SU-DHL-6 (cell line): ENCODE data around the gene PRDM16.

Experiments used
- H2AFZ ChIP-seq: fragments of 200-600 bp; sonication (generic); 2 replicates; pipeline ENCODE4 v1.6.1; 2014; ENCODE audit warnings: low read depth, mild to moderate bottlenecking, moderate library complexity, mixed read lengths, antibody characterized with exemption, low read length; ENCODE audit not compliant: severe bottlenecking
- H3F3A ChIP-seq: fragments of 200-600 bp; shearing (Covaris generic); 2 replicates; pipeline ENCODE4 v1.6.0; 2016; ENCODE audit warnings: antibody characterized with exemption, mild to moderate bottlenecking; ENCODE audit not compliant: insufficient read depth
- H3K27ac ChIP-seq: fragments of 200-600 bp; sonication (generic); 2 replicates; pipeline ENCODE4 v1.5.1; 2016; ENCODE audit warnings: low read depth, mild to moderate bottlenecking, low read length, moderate library complexity, mixed read lengths
- H3K27me3 ChIP-seq: fragments of 200-600 bp; sonication (generic), shearing (Covaris generic); 2 replicates; pipeline ENCODE4 v1.6.0; 2014; ENCODE audit warnings: mild to moderate bottlenecking, low read length
- H3K36me3 ChIP-seq: fragments of 200-600 bp; sonication (generic); 2 replicates; pipeline ENCODE4 v1.6.1; 2014; ENCODE audit warnings: mild to moderate bottlenecking, low read length, mixed read lengths
- H3K4me2 ChIP-seq: fragments of 300-600, 200-600 bp; shearing (Covaris generic), sonication (generic); 2 replicates; pipeline ENCODE4 v1.6.0; 2014; ENCODE audit warnings: low read length, low read depth, mild to moderate bottlenecking; ENCODE audit not compliant: poor library complexity, severe bottlenecking
- H3K4me3 ChIP-seq: fragments of 200-600 bp; sonication (generic); 2 replicates; pipeline ENCODE4 v1.5.1; 2014; ENCODE audit warnings: antibody characterized with exemption, low read length, mild to moderate bottlenecking, mixed read lengths; ENCODE audit not compliant: insufficient read depth, poor library complexity, severe bottlenecking
- H3K79me2 ChIP-seq: fragments of 200-600 bp; sonication (generic); 2 replicates; pipeline ENCODE4 v1.6.1; 2014; ENCODE audit warnings: mild to moderate bottlenecking, low read length, moderate library complexity; ENCODE audit not compliant: insufficient read depth
- H3K9ac ChIP-seq: fragments of 200-600 bp; sonication (generic); 2 replicates; pipeline ENCODE4 v1.7.0; 2014; ENCODE audit warnings: mild to moderate bottlenecking, low read length
- H3K9me2 ChIP-seq: fragments of 200-600 bp; sonication (generic); replicated peaks from 2 replicates; pipeline ENCODE4 v1.6.1; 2014; ENCODE audit warnings: low read length; ENCODE audit not compliant: insufficient read depth
- H3K9me3 ChIP-seq: fragments of 200-600 bp; sonication (generic); 2 replicates; pipeline ENCODE4 v1.6.1; 2014; ENCODE audit warnings: low read length, mixed read lengths; ENCODE audit not compliant: insufficient read depth
- H4K20me1 ChIP-seq: fragments of 200-600 bp; sonication (generic); 2 replicates; pipeline ENCODE4 v1.6.1; 2014; ENCODE audit warnings: low read depth, mild to moderate bottlenecking, antibody characterized with exemption, low read length, moderate library complexity, mixed read lengths
- CTCF ChIP-seq: fragments of 200-600 bp; sonication (generic); IDR thresholded peaks from one replicate; pipeline ENCODE4 v1.5.1; 2017; ENCODE audit warnings: antibody characterized with exemption, mild to moderate bottlenecking, low read length, moderate library complexity; ENCODE audit not compliant: insufficient read depth, poor library complexity, severe bottlenecking
- EZH2phosphoT487 ChIP-seq: fragments of 200-600 bp; sonication (generic), shearing (Covaris generic); conservative IDR thresholded peaks from 2 replicates; pipeline ENCODE4 v1.6.1; 2018; ENCODE audit warnings: mild to moderate bottlenecking, antibody characterized with exemption, low read length, moderate library complexity, mixed read lengths

PRDM16 gene

GRCh38 chr1:3042481-3042880, 26.5 kb upstream of the PRDM16 start:
- Histone ChIP-seq H3K79me2 (no peaks in the 10 kb centered on the region), H4K20me1 (no peaks in the 10 kb centered on the region), H3K9me2 (no peaks in the 10 kb centered on the region), H3K4me2 (no peak overlapping the region), H3K9ac (no peak overlapping the region), H3K27ac (no peak overlapping the region), H3K27me3 (no peaks in the 10 kb centered on the region), H3K9me3 (no peaks in the 10 kb centered on the region), H2AFZ (no peak overlapping the region), H3K36me3 (no peaks in the 10 kb centered on the region), H3K4me3 (no peak overlapping the region), H3F3A (no peaks in the 10 kb centered on the region)
- TF ChIP-seq CTCF = no peak
- TF ChIP-seq EZH2phosphoT487 = no peak

- Histone ChIP-seq H3K36me3 (no peaks in the 10 kb centered on the region), H3K27me3 (no peaks in the 10 kb centered on the region), H3F3A (no peaks in the 10 kb centered on the region), H3K4me3 (no peak overlapping the region), H3K9me3 (no peaks in the 10 kb centered on the region), H3K9me2 (no peaks in the 10 kb centered on the region), H3K27ac (no peak overlapping the region), H3K9ac (no peak overlapping the region), H3K79me2 (no peaks in the 10 kb centered on the region), H3K4me2 (no peak overlapping the region), H2AFZ (no peak overlapping the region), H4K20me1 (no peaks in the 10 kb centered on the region)
- TF ChIP-seq CTCF (no peak), EZH2phosphoT487 (no peak)
Measured at GRCh38 chr1:3049164-3049563, 19.8 kb upstream of the PRDM16 start.

DNA sequence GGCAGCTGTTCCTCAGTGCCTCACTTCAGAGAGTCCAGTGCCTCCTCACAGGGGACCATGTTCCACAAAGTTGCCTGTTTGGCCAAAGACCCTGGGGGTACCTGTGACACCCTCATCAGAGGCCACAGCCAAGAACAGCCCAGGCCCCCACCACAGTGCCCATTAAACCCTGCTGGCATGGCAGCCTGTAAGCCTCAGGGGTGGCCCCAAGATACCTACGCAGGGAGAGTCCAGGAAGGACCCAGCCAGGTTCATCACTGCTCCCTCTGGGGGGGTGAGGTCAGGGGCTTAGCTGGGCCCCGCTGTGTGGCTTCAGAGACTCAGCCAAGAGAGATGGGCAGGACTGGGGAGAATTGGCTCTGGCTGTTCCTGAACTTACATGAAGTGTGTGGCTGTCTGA, 19.1 kb upstream of the PRDM16 start:
- Histone ChIP-seq H3K9ac (no peak overlapping the region), H2AFZ (no peak overlapping the region), H3K4me3 (no peak overlapping the region), H3K27ac (no peak overlapping the region), H3K36me3 (no peaks in the 10 kb centered on the region), H3F3A (no peaks in the 10 kb centered on the region), H3K4me2 (no peak overlapping the region), H3K9me3 (no peaks in the 10 kb centered on the region), H3K9me2 (no peaks in the 10 kb centered on the region), H3K79me2 (no peaks in the 10 kb centered on the region), H3K27me3 (no peaks in the 10 kb centered on the region), H4K20me1 (no peaks in the 10 kb centered on the region)
- TF ChIP-seq CTCF (no peak), EZH2phosphoT487 (no peak)

DNA sequence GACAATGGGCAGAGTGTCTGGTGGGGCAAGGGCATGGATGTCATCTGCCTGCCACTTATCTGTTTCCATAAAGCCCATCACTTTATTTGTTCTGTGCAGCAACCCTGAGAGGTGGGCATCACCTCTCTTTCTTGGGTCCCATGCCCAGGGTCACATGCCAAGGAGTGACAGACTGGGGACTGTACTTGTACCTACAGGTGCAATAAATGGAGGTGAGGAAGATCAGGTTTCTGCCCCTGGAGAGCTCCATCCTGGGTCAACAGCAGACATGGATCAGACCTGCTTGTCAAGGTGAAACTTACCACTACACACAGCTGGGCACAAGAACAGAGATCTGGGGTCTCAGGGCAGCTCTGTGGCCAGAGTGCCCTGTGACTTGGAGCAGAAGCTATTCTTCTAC, 18.4 kb upstream of the PRDM16 start:
- no peak for TF ChIP-seq EZH2phosphoT487
- no peak for TF ChIP-seq CTCF
- no peaks in the 10 kb centered on the region for H4K20me1 ChIP-seq
- H3K79me2 ChIP-seq = no peaks in the 10 kb centered on the region
- no peak overlapping the region for H2AFZ ChIP-seq
- no peaks in the 10 kb centered on the region for H3K9me2 ChIP-seq
- H3K4me3 ChIP-seq = no peak overlapping the region
- no peaks in the 10 kb centered on the region for H3K27me3 ChIP-seq
- H3F3A ChIP-seq = no peaks in the 10 kb centered on the region
- no peak overlapping the region for H3K27ac ChIP-seq
- no peak overlapping the region for H3K4me2 ChIP-seq
- H3K9ac ChIP-seq = no peak overlapping the region
- H3K36me3 ChIP-seq = no peaks in the 10 kb centered on the region
- H3K9me3 ChIP-seq = no peaks in the 10 kb centered on the region
